Astrocyte (in vitro differentiated cells and primary cell): ENCODE measurements around the gene ATP8B1.

Source experiments
- CTCF ChIP-seq: IDR thresholded peaks from 2 replicates; pipeline ENCODE4 v1.5.1; 2011; ENCODE audit warnings: low read depth, mild to moderate bottlenecking, inconsistent platforms, low read length, moderate library complexity; ENCODE audit not compliant: insufficient read depth
- EZH2 ChIP-seq: IDR thresholded peaks from 2 replicates; pipeline ENCODE4 v1.6.1; 2012; ENCODE audit warnings: mild to moderate bottlenecking, low read length, inconsistent platforms; ENCODE audit not compliant: insufficient read depth

- no peak for TF ChIP-seq CTCF
- TF ChIP-seq EZH2 = no peak
Measured at GRCh38 chr18:57710226-57710625, 92.9 kb downstream of the ATP8B1 start.
